ENCODE results near the gene AHCYL1. TPM values are rescaled to one million over a fixed set of nuclear protein-coding genes. Genes with fewer than 3 reads are reported as not detected.

Gene AHCYL1
- total and polyA plus RNA-seq, 7 experiments from 2014 or later = 16.6 to 60.1 (median 41.3) TPM

- no peaks in the 10 kb centered on the region for H3K27me3 Mint-ChIP-seq
- H3K9me3 Mint-ChIP-seq = no peaks in the 10 kb centered on the region
- CTCF ChIA-PET = no interaction called here
- ATAC-seq (no peak), DNase-seq (no peak)
- no peak overlapping the region for H3K27ac Mint-ChIP-seq
- Histone ChIP-seq H3K27me3 (ENCODE audit: control insufficient read depth in 2 of 2, insufficient read depth in 2 of 2, low read length in 2 of 2) (no peaks in the 10 kb centered on the region), H3K36me3 (ENCODE audit: control insufficient read depth in 2 of 3, insufficient read depth in 3 of 3, low read length in 3 of 3) (peaks cover 0 to 24% (median 0%) of the 10 kb centered on the region in 3 experiments), H3K4me3 (ENCODE audit: low read length) (no peak overlapping the region), H3K4me1 (ENCODE audit: control insufficient read depth in 2 of 2, insufficient read depth in 2 of 2, low read length in 2 of 2) (peaks cover 5 to 20% of the 10 kb centered on the region in 2 donors), H3K27ac (ENCODE audit: low read depth, low read length) (no peak overlapping the region), H3K9me3 (ENCODE audit: control insufficient read depth in 2 of 3, low read length in 3 of 3) (no peaks in the 10 kb centered on the region)
- peaks cover 17 to 38% (median 32%) of the 10 kb centered on the region in 7 donors for H3K4me1 Mint-ChIP-seq
- intact Hi-C loops (cut with micrococcal nuclease) = no loop called here
- peaks cover 0 to 17% (median 13%) of the 10 kb centered on the region in 5 donors for H3K36me3 Mint-ChIP-seq
- no peak overlapping the region for H3K4me3 Mint-ChIP-seq
- POLR2A ChIA-PET = interaction anchor here (0.7 to 1.1 kb wide), 2 partner anchors 16 to 22 kb away, joined by 3 to 4 read pairs; partner anchors contain the start of gene AHCYL1
Measured at GRCh38 chr1:110006516-110006915, 22.0 kb downstream of the AHCYL1 start.

- intact Hi-C loops (cut with micrococcal nuclease) = no loop called here
- Mint-ChIP-seq H3K27ac (peak overlapping the region in 1 of 9 donors; percentile 28), H3K4me3 (no peak overlapping the region), H3K4me1 (peaks cover 17 to 39% (median 36%) of the 10 kb centered on the region in 7 donors), H3K27me3 (no peaks in the 10 kb centered on the region), H3K9me3 (no peaks in the 10 kb centered on the region), H3K36me3 (peaks cover 0 to 22% (median 13%) of the 10 kb centered on the region in 5 donors)
- DNase-seq (no peak), ATAC-seq (no peak)
- no peak overlapping the region for H3K4me3 ChIP-seq (ENCODE audit: low read length)
- no peaks in the 10 kb centered on the region for H3K9me3 ChIP-seq (ENCODE audit: control insufficient read depth in 2 of 3, low read length in 3 of 3)
- H3K27me3 ChIP-seq (ENCODE audit: control insufficient read depth in 2 of 2, insufficient read depth in 2 of 2, low read length in 2 of 2) = no peaks in the 10 kb centered on the region
- POLR2A ChIA-PET = interaction anchor here (0.7 to 1.1 kb wide), 2 partner anchors 16 to 23 kb away, joined by 3 to 4 read pairs; partner anchors contain the start of gene AHCYL1
- no peak overlapping the region for H3K27ac ChIP-seq (ENCODE audit: low read depth, low read length)
- peaks cover 0 to 27% (median 0%) of the 10 kb centered on the region in 3 experiments for H3K36me3 ChIP-seq (ENCODE audit: control insufficient read depth in 2 of 3, insufficient read depth in 3 of 3, low read length in 3 of 3)
- H3K4me1 ChIP-seq (ENCODE audit: control insufficient read depth in 2 of 2, insufficient read depth in 2 of 2, low read length in 2 of 2) = peaks cover 5 to 20% of the 10 kb centered on the region in 2 donors
- CTCF ChIA-PET = interaction anchor here (1.0 kb wide), 2 partner anchors 24 to 233 kb away, joined by 4 to 9 read pairs; no protein-coding TSS in a partner anchor
Measured at GRCh38 chr1:110007046-110007830, 22.7 kb downstream of the AHCYL1 start.

- intact Hi-C loops (cut with micrococcal nuclease) = no loop called here
- Mint-ChIP-seq H3K27me3 (no peaks in the 10 kb centered on the region), H3K4me3 (no peak overlapping the region), H3K27ac (peak overlapping the region in 1 of 9 donors; percentile 57), H3K9me3 (no peaks in the 10 kb centered on the region), H3K36me3 (peaks cover 0 to 32% (median 13%) of the 10 kb centered on the region in 5 donors), H3K4me1 (peaks cover 10 to 25% (median 20%) of the 10 kb centered on the region in 7 donors)
- no peak for ATAC-seq
- H3K4me1 ChIP-seq (ENCODE audit: control insufficient read depth in 2 of 2, insufficient read depth in 2 of 2, low read length in 2 of 2) = peaks cover 5 to 13% of the 10 kb centered on the region in 2 donors
- peaks cover 0 to 38% (median 0%) of the 10 kb centered on the region in 3 experiments for H3K36me3 ChIP-seq (ENCODE audit: control insufficient read depth in 2 of 3, insufficient read depth in 3 of 3, low read length in 3 of 3)
- H3K27me3 ChIP-seq (ENCODE audit: control insufficient read depth in 2 of 2, insufficient read depth in 2 of 2, low read length in 2 of 2) = no peaks in the 10 kb centered on the region
- DNase-seq = no peak
- H3K27ac ChIP-seq (ENCODE audit: low read depth, low read length) = no peak overlapping the region
- H3K4me3 ChIP-seq (ENCODE audit: low read length) = no peak overlapping the region
- POLR2A ChIA-PET = no interaction called here
- no peaks in the 10 kb centered on the region for H3K9me3 ChIP-seq (ENCODE audit: control insufficient read depth in 2 of 3, low read length in 3 of 3)
- CTCF ChIA-PET = interaction anchor here (3.2 kb wide), 1 partner anchor 25 kb away, joined by 20 read pairs; the partner anchor contains the start of gene AHCYL1
Measured at GRCh38 chr1:110008971-110009565, 24.5 kb downstream of the AHCYL1 start.

- peaks cover 2 to 13% (median 4%) of the 10 kb centered on the region in 7 donors for H3K4me1 Mint-ChIP-seq
- Histone ChIP-seq H3K27me3 (ENCODE audit: control insufficient read depth in 2 of 2, insufficient read depth in 2 of 2, low read length in 2 of 2) (no peaks in the 10 kb centered on the region), H3K4me1 (ENCODE audit: control insufficient read depth in 2 of 2, insufficient read depth in 2 of 2, low read length in 2 of 2) (no peaks in the 10 kb centered on the region), H3K27ac (ENCODE audit: low read depth, low read length) (no peak overlapping the region), H3K9me3 (ENCODE audit: control insufficient read depth in 2 of 3, low read length in 3 of 3) (no peaks in the 10 kb centered on the region), H3K36me3 (ENCODE audit: control insufficient read depth in 2 of 3, insufficient read depth in 3 of 3, low read length in 3 of 3) (peaks cover 7 to 63% (median 8%) of the 10 kb centered on the region in 3 experiments), H3K4me3 (ENCODE audit: low read length) (no peak overlapping the region)
- H3K27me3 Mint-ChIP-seq = no peaks in the 10 kb centered on the region
- ChIA-PET POLR2A (no interaction called here), CTCF (interaction anchor here (1.0 to 3.2 kb wide), 5 partner anchors 24 to 370 kb away, joined by 3 to 20 read pairs (median 4); partner anchors contain the start of gene AHCYL1)
- H3K36me3 Mint-ChIP-seq = peaks cover 0 to 54% (median 23%) of the 10 kb centered on the region in 5 donors
- intact Hi-C loops (cut with micrococcal nuclease) = loop anchor here (1.0 to 2.0 kb wide), 6 partner anchors 19 to 465 kb away; partner anchors contain the start of gene AHCYL1 (in 2 of the 2)
- H3K4me3 Mint-ChIP-seq = no peak overlapping the region
- ATAC-seq = peak; percentile 96
- H3K9me3 Mint-ChIP-seq = no peaks in the 10 kb centered on the region
- peak overlapping the region in 3 of 9 donors; percentile 17 to 73 (median 56) for H3K27ac Mint-ChIP-seq
- DNase-seq = peak in 6 of 9 donors; percentile 19 to 49 (median 38)
Measured at GRCh38 chr1:110011527-110012041, 27.0 kb downstream of the AHCYL1 start.

GRCh38 chr1:110012100-110012780 is 27.7 kb downstream of the AHCYL1 start:
- Histone ChIP-seq H3K36me3 (ENCODE audit: control insufficient read depth in 2 of 3, insufficient read depth in 3 of 3, low read length in 3 of 3) (peaks cover 10 to 69% (median 14%) of the 10 kb centered on the region in 3 experiments), H3K9me3 (ENCODE audit: control insufficient read depth in 2 of 3, low read length in 3 of 3) (no peaks in the 10 kb centered on the region), H3K4me3 (ENCODE audit: low read length) (no peak overlapping the region), H3K27me3 (ENCODE audit: control insufficient read depth in 2 of 2, insufficient read depth in 2 of 2, low read length in 2 of 2) (no peaks in the 10 kb centered on the region), H3K27ac (ENCODE audit: low read depth, low read length) (no peak overlapping the region), H3K4me1 (ENCODE audit: control insufficient read depth in 2 of 2, insufficient read depth in 2 of 2, low read length in 2 of 2) (no peaks in the 10 kb centered on the region)
- no peaks in the 10 kb centered on the region for H3K27me3 Mint-ChIP-seq
- ChIA-PET CTCF (interaction anchor here (1.1 to 3.2 kb wide), 4 partner anchors 24 to 371 kb away, joined by 3 to 20 read pairs (median 4); partner anchors contain the start of gene AHCYL1), POLR2A (no interaction called here)
- H3K4me3 Mint-ChIP-seq = no peak overlapping the region
- peaks cover 3 to 60% (median 27%) of the 10 kb centered on the region in 5 donors for H3K36me3 Mint-ChIP-seq
- H3K27ac Mint-ChIP-seq = peak overlapping the region in 3 of 9 donors; percentile 28 to 73 (median 53)
- H3K9me3 Mint-ChIP-seq = no peaks in the 10 kb centered on the region
- ATAC-seq = peak; percentile 28
- H3K4me1 Mint-ChIP-seq = peaks cover 2 to 12% (median 4%) of the 10 kb centered on the region in 7 donors
- intact Hi-C loops (cut with micrococcal nuclease) = no loop called here
- no peak for DNase-seq

- Mint-ChIP-seq H3K4me1 (peaks cover 0 to under 1% (median 0%) of the 10 kb centered on the region in 7 donors), H3K27ac (no peak overlapping the region), H3K27me3 (no peaks in the 10 kb centered on the region), H3K4me3 (no peak overlapping the region), H3K36me3 (peaks cover 6 to 80% (median 35%) of the 10 kb centered on the region in 5 donors), H3K9me3 (no peaks in the 10 kb centered on the region)
- peaks cover 29 to 90% (median 41%) of the 10 kb centered on the region in 3 experiments for H3K36me3 ChIP-seq (ENCODE audit: control insufficient read depth in 2 of 3, insufficient read depth in 3 of 3, low read length in 3 of 3)
- intact Hi-C loops (cut with micrococcal nuclease) = no loop called here
- no peaks in the 10 kb centered on the region for H3K27me3 ChIP-seq (ENCODE audit: control insufficient read depth in 2 of 2, insufficient read depth in 2 of 2, low read length in 2 of 2)
- H3K27ac ChIP-seq (ENCODE audit: low read depth, low read length) = no peak overlapping the region
- ATAC-seq (no peak), DNase-seq (no peak)
- no peaks in the 10 kb centered on the region for H3K4me1 ChIP-seq (ENCODE audit: control insufficient read depth in 2 of 2, insufficient read depth in 2 of 2, low read length in 2 of 2)
- CTCF ChIA-PET = interaction anchor here (1.4 kb wide), 1 partner anchor 17 kb away, joined by 3 read pairs; the partner anchor contains the start of gene STRIP1
- no peak overlapping the region for H3K4me3 ChIP-seq (ENCODE audit: low read length)
- POLR2A ChIA-PET = no interaction called here
- H3K9me3 ChIP-seq (ENCODE audit: control insufficient read depth in 2 of 3, low read length in 3 of 3) = no peaks in the 10 kb centered on the region
Measured at GRCh38 chr1:110017792-110018191, 33.2 kb downstream of the AHCYL1 start.
